HG03175 (cell line): ENCODE results near the gene MICALL2.
A peak's percentile ranks its signal among the peaks of the same experiment; 100 is the strongest.

Source experiments
- ATAC-seq: cut with Tn5 transposase; IDR thresholded peaks from one replicate; pipeline ENCODE4 v1.9.1; 2021; ENCODE audit warnings: mild to moderate bottlenecking, moderate library complexity; ENCODE audit not compliant: unreplicated experiment

MICALL2 gene

GRCh38 chr7:1493571-1493970 is 34.3 kb upstream of the MICALL2 start:
- no peak for ATAC-seq

DNA sequence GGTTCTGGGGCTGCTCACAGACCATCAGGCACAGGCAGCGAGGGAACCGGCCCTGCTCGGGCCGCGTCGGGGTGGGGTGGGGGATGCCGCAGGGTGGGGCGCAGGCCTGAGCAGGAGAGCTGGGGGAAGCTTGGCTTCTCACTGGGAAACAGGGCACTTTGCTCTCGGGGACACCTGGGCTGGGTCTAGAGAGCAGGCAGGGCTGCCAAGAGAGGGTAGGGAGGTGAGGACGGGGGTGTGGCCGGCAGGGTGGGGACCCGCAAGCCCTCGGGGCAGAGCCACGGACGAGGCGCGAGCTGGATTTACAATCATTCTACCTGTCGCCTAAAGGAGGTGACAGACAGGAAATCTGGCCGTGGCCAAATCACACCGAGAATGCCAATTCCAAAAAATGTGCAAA is 33.9 kb upstream of the MICALL2 start:
- no peak for ATAC-seq

GRCh38 chr7:1492640-1493039 is 33.4 kb upstream of the MICALL2 start:
- no peak for ATAC-seq

DNA sequence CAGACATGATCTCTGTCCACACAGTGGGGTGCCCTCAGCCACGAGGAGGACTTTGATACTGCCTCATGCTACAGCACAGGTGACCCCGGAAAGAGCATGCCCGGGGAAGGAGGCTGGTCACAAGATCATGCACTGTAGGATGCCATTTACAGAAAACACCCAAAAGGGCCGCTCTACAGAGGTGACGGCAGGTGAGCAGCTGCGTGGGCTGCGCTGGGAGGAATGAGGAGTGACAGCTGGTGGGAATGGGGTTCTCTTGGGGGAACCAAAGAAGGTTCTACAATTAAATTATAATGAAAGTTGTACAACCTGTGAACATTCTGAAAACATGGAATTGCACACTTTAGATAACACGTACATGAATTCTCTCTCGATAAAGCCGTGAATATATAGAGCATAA is 33.0 kb upstream of the MICALL2 start:
- no peak for ATAC-seq

GRCh38 chr7:1490837-1491236 is 31.6 kb upstream of the MICALL2 start:
- no peak for ATAC-seq

GRCh38 chr7:1489336-1489735 is 30.1 kb upstream of the MICALL2 start:
- no peak for ATAC-seq

GRCh38 chr7:1488016-1488415 is 28.7 kb upstream of the MICALL2 start:
- ATAC-seq, result no peak

GRCh38 chr7:1487466-1487865 is 28.2 kb upstream of the MICALL2 start:
- no peak for ATAC-seq

GRCh38 chr7:1486571-1486970 is 27.3 kb upstream of the MICALL2 start:
- no peak for ATAC-seq

- no peak for ATAC-seq
Observed at GRCh38 chr7:1485156-1485555, 25.9 kb upstream of the MICALL2 start.

DNA sequence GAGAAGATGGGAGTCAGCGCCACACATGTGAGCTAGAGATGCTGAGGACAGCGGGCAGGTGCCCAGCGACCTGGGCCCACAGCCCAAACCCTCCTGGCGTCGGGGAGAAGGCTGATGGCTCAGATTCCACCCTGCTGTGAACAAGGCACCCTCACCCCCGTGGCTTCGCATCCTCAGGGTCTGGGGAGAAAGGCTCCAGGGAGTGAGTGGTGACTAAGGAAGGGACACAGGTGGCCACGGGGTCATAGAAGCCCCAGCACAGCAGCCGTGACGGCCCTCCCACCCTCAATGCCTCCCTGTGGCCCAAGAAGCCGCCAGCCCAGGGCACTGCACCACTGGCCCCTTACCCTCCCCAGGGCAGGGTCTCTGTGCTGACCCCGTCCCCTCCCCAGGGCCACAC is 25.3 kb upstream of the MICALL2 start:
- ATAC-seq, result no peak

GRCh38 chr7:1483536-1484505 is 24.6 kb upstream of the MICALL2 start:
- ATAC-seq, result no peak

DNA sequence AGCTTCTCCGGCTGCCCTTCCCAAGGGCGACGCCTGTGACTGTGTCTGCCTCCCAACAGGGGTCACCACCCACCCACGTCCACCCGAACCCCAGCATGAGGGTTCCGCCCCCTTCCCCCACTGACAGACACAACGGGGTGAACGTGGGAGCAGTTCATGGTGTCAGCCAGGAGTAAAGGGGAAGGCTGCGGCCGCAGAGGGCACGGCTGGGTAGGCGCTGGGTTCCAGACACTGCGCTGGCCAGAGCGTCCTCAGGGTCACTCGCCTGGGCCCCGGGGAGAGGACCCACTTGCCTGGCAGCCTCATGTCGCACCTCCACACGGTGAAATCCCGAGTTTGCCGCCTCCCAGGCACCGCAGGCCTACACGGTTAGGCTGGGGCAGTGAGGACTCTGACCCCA is 23.8 kb upstream of the MICALL2 start:
- no peak for ATAC-seq

DNA sequence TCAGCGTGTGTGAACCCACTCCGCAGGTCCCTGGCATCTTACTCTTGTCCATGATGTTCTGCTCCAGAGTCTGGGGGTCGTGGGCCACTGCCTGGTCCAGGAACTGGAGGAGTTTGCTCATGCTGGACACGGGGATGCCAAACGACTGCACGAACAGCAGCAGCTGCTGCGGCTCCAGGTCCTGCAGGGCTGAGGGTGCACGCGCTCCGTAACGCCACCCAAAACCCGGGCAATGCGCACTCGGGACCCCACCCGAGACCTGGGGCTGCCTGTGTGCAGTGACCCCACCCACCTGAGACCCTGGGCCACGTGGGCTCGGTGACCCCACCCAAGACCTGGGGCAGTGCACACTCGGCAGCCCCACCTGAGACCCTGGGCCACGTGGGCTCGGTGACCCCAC is 22.0 kb upstream of the MICALL2 start:
- no peak for ATAC-seq

- no peak for ATAC-seq
Observed at GRCh38 chr7:1480670-1481069, 21.4 kb upstream of the MICALL2 start.

DNA sequence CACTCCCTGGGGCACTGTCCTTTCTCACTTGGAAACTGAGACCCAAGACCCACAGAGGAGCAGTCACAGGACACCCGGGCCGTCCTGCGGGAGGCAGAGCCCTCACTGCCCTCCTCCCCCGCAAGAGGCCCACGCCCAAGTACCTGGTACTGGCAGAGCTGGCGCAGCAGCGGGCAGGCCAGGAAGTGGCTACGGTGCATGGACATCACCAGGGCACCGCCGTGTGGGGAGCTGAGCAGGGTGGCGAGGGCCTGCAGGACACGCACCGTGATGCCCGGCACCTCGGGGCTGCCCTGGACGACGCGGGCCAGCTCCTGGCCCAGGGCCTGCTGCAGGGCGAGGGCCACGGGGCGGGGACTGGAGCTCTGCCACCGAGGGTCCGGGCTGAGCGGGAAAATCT is 20.0 kb upstream of the MICALL2 start:
- ATAC-seq, result no peak

DNA sequence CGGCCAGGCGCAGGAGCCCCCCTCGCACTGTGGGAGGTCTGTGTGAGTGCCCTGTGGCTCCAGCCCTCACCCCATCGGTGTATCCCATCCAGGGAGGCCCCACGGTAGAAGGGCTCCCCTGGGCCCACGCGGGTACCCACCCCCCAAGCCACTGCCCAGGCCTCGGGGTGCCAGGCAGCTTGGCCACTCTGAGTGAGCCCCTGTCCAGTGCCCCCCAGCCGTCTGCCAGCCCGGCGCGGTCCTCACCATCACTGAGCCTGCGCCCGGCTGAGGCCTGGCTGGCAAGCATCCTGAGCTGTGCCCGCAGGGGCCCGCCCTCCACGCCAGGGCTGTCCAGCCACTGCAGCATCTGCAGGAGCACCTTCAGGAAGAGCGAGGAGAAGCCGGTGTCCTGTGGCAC is 19.2 kb upstream of the MICALL2 start:
- no peak for ATAC-seq

GRCh38 chr7:1476859-1477258 is 17.6 kb upstream of the MICALL2 start:
- ATAC-seq, result no peak

DNA sequence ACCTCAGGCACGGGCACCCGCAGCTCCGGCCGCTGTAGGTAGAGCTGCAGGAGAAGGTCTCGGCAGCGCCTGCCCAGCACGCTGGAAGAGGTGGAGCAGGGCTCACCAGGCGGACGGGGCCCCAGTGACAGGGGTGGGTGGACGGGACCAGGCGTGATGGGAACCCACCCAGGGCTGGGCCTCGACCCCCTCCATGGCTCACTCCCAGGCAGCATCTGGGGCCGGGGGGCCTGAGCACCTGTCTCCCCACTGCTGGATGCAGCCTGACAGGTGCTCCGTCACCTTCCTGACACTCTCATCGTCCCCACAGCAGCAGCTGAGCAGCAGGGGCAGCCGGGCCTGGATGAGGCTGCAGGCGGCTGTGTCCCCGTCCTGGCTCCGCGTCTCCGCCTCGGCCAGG is 16.7 kb upstream of the MICALL2 start:
- no peak for ATAC-seq

DNA sequence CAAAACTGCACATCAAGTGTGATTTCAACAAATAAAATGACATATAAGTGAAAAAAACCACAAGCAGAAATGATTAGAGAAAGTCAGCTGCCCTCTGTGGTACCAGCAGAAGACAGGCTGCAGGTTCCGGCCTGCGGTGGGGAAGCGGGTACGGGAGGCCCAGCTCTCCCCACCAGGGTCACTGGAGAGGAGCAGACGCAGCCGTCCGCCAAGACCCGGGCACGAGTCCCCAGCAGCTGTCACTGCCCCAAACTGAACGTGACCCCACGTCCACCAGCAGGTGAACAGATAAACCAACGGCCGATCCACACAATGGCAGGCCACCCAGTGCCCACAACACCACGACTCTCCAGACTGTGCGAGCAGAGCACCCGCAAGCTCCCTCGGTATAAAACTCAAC is 16.1 kb upstream of the MICALL2 start:
- no peak for ATAC-seq

GRCh38 chr7:1474736-1475135 is 15.5 kb upstream of the MICALL2 start:
- no peak for ATAC-seq

DNA sequence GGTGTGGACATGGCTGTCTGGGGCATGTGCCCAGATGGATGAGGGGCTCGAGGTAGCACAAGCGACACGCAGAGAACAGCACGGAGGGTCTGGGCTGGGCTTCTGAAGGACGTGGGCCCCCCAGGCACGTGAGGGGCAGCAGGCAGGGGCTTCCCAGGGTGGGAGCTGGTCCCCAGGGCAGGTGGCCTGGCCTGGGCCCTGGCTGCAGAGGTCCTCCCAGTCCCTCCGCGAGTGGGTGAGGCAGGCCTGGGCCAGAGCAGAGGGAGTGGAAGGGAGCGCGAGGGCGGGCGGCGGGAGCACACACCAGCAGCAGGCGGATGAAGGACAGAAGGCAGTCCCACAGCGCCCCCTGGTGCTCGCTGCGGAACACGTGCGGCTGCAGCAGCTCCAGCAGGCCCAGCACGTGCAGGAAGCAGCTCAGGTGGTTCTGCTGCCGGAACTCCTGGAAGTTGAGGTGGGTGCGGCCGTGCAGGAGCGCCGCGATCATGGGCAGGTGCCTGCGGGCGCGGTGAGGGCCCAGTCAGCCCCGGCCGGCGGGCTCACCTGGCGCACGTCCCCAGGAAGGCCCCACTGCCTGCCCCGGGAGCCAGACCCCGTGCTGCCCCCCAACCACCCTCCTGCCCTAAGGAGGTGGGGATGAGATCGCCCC is 14.7 kb upstream of the MICALL2 start:
- ATAC-seq, result peak; percentile 48
